22Rv1 (cell line): Measurements from ENCODE around the gene GIPR.

ENCODE experiments used
- H3K27ac ChIP-seq: fragments of 450-650 bp; 2 replicates; pipeline ENCODE4 v1.5.1; 2017
- ZFX ChIP-seq: fragments of 450-650 bp; IDR thresholded peaks from 2 replicates; pipeline ENCODE4 v1.6.1; 2017; ENCODE audit warnings: antibody characterized with exemption, borderline replicate concordance
- TF ChIP-seq, protein P1 (sequence below): fragments of 450-650 bp; IDR thresholded peaks from 2 replicates; pipeline ENCODE4 v1.5.1; 2017; ENCODE audit warnings: mild to moderate bottlenecking

The GIPR gene

DNA sequence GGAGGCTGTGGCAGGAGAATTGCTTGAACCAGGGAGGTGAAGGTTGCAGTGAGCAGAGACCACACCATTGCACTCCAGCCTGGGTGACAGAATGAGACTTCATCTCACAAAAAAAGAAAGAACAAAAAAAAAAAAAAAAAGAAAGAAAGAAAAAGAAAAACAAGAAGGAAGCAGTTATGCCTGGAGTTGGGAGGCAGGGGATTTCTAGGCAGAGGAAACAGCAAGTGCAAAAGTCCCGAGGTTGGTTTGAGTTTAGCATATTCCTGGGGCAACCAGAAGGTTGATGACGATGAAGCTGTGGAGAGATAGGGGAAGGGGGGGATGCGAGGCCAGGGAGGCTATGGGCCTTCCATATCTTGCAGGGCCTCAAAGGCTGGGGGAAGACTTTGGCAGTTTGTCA lies 17.3 kb upstream of the GIPR start:
- TF ChIP-seq, protein P1, sequence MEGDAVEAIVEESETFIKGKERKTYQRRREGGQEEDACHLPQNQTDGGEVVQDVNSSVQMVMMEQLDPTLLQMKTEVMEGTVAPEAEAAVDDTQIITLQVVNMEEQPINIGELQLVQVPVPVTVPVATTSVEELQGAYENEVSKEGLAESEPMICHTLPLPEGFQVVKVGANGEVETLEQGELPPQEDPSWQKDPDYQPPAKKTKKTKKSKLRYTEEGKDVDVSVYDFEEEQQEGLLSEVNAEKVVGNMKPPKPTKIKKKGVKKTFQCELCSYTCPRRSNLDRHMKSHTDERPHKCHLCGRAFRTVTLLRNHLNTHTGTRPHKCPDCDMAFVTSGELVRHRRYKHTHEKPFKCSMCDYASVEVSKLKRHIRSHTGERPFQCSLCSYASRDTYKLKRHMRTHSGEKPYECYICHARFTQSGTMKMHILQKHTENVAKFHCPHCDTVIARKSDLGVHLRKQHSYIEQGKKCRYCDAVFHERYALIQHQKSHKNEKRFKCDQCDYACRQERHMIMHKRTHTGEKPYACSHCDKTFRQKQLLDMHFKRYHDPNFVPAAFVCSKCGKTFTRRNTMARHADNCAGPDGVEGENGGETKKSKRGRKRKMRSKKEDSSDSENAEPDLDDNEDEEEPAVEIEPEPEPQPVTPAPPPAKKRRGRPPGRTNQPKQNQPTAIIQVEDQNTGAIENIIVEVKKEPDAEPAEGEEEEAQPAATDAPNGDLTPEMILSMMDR: no peak
- TF ChIP-seq ZFX: no peak
- H3K27ac ChIP-seq: no peak overlapping the region

DNA sequence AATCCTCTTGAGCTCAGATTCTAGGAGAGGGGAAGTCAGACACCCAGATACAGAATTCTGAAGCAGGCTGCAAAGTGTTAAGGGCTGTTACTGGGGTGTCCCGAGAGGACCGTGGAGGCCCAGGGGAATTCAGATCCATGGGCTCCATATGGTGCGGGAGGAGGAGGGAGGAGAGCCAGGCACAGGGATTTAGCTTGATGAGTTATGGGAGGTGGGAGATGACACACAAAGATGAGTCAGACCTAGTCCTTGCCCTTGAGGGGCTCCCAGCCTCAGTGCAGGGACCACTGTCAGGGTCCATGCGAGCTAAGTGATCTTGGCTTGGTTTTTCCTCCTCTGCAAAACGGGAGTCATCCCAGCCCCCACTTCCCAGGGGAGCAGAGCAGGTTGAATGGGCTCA lies 14.4 kb upstream of the GIPR start:
- TF ChIP-seq, protein P1: no peak
- TF ChIP-seq ZFX: no peak
- H3K27ac ChIP-seq: no peak overlapping the region

DNA sequence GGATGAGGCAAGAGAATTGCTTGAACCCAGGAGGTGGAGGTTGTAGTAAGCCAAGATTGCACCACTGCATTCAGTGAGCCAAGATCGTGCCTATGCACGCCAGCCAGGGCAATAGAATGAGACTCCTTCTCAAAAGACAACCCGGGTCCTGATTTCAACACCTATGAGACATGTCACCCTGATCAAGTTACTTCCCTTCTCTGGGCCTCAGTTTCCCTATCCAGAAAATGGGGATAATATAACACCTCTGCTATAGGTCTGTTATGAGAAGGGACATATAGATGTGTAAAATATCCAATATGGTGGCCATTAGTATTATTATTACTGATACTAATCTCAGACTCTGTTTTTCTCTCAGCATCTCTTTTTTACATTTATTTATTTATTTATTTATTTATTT lies 12.9 kb upstream of the GIPR start:
- TF ChIP-seq, protein P1: no peak
- no peak for TF ChIP-seq ZFX
- H3K27ac ChIP-seq: no peak overlapping the region

DNA sequence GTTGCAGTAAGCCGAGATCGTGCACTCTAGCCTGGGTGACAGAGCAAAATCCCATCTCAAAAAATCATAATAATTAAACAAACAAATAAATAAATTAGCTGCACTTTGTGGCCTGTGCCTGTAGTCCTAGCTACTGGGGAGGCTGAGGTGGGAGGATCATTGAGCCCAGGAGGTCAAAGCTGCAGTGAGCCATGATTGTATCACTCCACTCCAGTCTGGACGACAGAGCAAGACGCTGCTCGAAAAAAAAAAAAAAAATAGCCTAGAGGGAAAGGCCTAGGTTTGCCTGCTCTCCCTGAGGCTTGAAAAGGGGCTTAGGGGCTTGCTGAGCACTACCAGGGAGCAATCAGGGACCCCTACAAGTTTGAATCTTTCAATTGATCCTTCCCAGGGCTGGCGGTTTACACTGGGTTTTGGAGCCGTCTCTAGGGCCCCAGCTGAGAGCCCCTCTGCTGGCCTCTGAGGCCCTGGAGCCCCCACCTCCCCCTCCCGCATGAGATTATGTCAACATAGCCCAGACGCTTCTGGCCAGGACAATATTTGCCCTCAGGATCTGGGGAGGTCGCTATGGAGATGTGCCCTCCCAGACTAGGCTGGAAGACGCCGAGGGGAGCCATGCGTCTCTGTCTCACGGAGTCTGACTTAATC lies 10.4 kb upstream of the GIPR start:
- TF ChIP-seq, protein P1: no peak
- TF ChIP-seq ZFX: no peak
- no peak overlapping the region for H3K27ac ChIP-seq

DNA sequence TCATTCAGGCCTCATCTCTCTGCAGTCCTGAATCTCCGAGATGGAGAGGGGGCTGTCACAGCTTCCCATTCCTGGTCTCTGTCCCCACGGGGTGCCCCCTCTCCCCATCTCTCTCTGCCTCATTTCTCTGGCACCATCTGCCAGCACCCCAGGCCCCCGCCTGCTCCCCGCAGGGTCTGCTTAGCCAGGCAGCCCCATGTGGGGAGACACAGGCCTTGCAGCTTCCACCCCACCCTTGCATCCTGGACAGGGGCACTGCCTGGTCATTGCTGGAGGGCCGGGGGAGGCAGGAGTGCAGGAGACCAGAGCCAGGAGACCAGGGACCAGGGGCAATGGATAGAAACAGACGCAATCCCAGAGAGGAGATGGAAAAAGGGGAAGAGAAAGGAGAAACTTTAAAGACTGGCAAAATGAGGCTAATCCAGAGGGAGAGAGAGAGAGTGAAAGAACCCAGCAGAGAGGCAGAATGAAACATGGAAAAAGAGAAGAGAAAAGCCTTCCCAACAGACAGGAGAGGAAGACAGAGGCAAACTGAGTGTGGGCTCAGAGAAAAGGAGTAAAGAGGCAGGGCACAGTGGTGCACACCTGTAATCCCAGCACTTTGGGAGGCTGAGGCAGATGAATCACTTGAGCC lies 8.8 kb upstream of the GIPR start:
- no peak overlapping the region for H3K27ac ChIP-seq
- no peak for TF ChIP-seq ZFX
- TF ChIP-seq, protein P1: no peak

DNA sequence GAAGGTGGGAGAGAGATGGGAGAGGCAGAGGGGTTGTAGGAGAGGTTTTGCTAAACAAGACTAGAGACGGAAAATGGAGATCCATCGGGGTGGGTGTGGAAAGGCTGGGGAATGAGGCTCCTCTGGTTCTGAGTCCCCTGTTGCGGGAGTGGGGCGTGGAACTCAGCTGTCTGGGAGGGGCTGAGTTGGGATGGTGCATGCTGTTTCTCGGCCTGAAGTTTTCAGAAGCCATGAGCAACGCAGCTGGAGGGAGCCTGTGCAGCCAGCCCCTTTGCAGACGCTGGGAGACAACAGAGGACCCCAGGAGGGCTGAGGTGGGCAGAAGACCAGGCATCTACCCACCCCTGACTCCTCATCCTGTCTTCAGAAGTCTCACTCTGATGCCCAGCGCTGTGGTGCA lies 7.4 kb upstream of the GIPR start:
- H3K27ac ChIP-seq: no peak overlapping the region
- TF ChIP-seq ZFX: no peak
- TF ChIP-seq, protein P1: no peak

DNA sequence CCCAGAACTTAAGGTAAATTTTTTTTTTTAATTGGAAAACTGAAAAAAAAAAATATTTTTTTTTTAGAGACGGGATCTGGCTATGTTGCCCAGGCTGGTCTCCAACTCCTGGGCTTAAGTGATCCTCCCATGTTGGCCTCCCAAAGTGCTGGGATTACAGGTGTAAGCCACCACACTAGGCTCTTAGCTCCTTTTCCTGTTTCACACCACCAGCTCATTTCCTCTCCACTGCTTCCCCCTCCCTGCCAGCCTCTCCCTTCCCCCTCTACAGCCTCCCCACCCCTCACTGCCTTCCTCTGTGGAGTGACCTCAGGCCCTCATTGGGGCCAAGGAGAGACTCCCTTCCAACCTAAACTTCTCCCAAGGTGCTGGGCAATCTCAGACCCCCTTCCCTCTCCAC lies 4.2 kb upstream of the GIPR start:
- TF ChIP-seq ZFX: no peak

DNA sequence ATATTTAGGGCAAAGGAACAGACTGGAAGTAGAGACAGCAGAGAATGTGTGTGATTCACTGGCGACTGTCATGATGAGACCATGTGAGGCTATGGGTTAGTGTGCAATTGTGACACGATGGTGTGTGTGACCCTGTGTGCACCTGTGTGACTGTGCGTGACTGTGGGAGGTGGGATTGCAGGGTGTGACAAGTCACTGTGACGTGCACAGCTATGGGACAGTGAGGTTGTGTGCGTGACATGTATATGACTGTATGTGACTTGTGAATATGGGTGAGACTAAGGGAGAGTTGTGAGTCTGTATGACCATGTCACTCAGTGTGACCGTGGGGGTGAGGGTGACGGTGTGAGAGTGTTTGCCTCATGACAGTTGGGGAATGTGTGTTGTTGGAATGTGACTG lies 3.4 kb upstream of the GIPR start:
- TF ChIP-seq, protein P1: no peak
- TF ChIP-seq ZFX: no peak
- H3K27ac ChIP-seq: no peak overlapping the region

More for the DNA sequence above, 4.2 kb upstream of the GIPR start:
- H3K27ac ChIP-seq: no peak overlapping the region
